ENCODE results near the gene SERGEF. TPM values are rescaled to one million over a fixed set of nuclear protein-coding genes. Genes with fewer than 3 reads are reported as not detected.
A peak's percentile ranks its signal among the peaks of the same experiment; 100 is the strongest.

SERGEF gene
- total RNA-seq, 1 donor from 2014 or later, result 27.0 TPM

GRCh38 chr11:17786824-17787525, 225.9 kb downstream of the SERGEF start:
- no peak for TF ChIP-seq CTCF (IDR thresholded peaks at IDR 0.05; ENCODE audit: insufficient read depth, low read length, poor library complexity, severe bottlenecking)
- H3K27me3 ChIP-seq (ENCODE audit: control insufficient read depth, insufficient read depth, low read length), result no peaks in the 10 kb centered on the region
- DNase-seq (ENCODE audit: low read depth), result peak; percentile 25
- no peaks in the 10 kb centered on the region for H3K36me3 ChIP-seq (ENCODE audit: control insufficient read depth, insufficient read depth, low read length)
- H3K4me3 ChIP-seq (ENCODE audit: low read depth, low read length), result no peak overlapping the region

- no peak for TF ChIP-seq CTCF (IDR thresholded peaks at IDR 0.05; ENCODE audit: insufficient read depth, low read length, poor library complexity, severe bottlenecking)
- Histone ChIP-seq H3K27me3 (ENCODE audit: control insufficient read depth, insufficient read depth, low read length) (no peaks in the 10 kb centered on the region), H3K36me3 (ENCODE audit: control insufficient read depth, insufficient read depth, low read length) (no peaks in the 10 kb centered on the region), H3K4me3 (ENCODE audit: low read depth, low read length) (no peak overlapping the region)
- DNase-seq (ENCODE audit: low read depth), result no peak
Measured at GRCh38 chr11:17783878-17784277, 229.0 kb downstream of the SERGEF start.

- no peak for TF ChIP-seq CTCF (IDR thresholded peaks at IDR 0.05; ENCODE audit: insufficient read depth, low read length, poor library complexity, severe bottlenecking)
- Histone ChIP-seq H3K27me3 (ENCODE audit: control insufficient read depth, insufficient read depth, low read length) (no peaks in the 10 kb centered on the region), H3K4me3 (ENCODE audit: low read depth, low read length) (no peak overlapping the region), H3K36me3 (ENCODE audit: control insufficient read depth, insufficient read depth, low read length) (no peaks in the 10 kb centered on the region)
- DNase-seq (ENCODE audit: low read depth), result no peak
Measured at GRCh38 chr11:17782603-17783337, 230.1 kb downstream of the SERGEF start.

- no peak for DNase-seq (ENCODE audit: low read depth)
- H3K36me3 ChIP-seq (ENCODE audit: control insufficient read depth, insufficient read depth, low read length), result no peaks in the 10 kb centered on the region
- H3K4me3 ChIP-seq (ENCODE audit: low read depth, low read length), result no peak overlapping the region
- TF ChIP-seq CTCF (IDR thresholded peaks at IDR 0.05; ENCODE audit: insufficient read depth, low read length, poor library complexity, severe bottlenecking), result no peak
- H3K27me3 ChIP-seq (ENCODE audit: control insufficient read depth, insufficient read depth, low read length), result no peaks in the 10 kb centered on the region
Measured at GRCh38 chr11:17782145-17782544, 230.7 kb downstream of the SERGEF start.

GRCh38 chr11:17781626-17782025, 231.2 kb downstream of the SERGEF start:
- TF ChIP-seq CTCF (IDR thresholded peaks at IDR 0.05; ENCODE audit: insufficient read depth, low read length, poor library complexity, severe bottlenecking), result no peak
- Histone ChIP-seq H3K36me3 (ENCODE audit: control insufficient read depth, insufficient read depth, low read length) (no peaks in the 10 kb centered on the region), H3K27me3 (ENCODE audit: control insufficient read depth, insufficient read depth, low read length) (no peaks in the 10 kb centered on the region), H3K4me3 (ENCODE audit: low read depth, low read length) (no peak overlapping the region)
- no peak for DNase-seq (ENCODE audit: low read depth)
